ENCODE measurements around the gene MGRN1.

GRCh38 chr16:4677994-4678393 is 53.4 kb downstream of the MGRN1 start:
- TF ChIP-seq, protein P1, sequence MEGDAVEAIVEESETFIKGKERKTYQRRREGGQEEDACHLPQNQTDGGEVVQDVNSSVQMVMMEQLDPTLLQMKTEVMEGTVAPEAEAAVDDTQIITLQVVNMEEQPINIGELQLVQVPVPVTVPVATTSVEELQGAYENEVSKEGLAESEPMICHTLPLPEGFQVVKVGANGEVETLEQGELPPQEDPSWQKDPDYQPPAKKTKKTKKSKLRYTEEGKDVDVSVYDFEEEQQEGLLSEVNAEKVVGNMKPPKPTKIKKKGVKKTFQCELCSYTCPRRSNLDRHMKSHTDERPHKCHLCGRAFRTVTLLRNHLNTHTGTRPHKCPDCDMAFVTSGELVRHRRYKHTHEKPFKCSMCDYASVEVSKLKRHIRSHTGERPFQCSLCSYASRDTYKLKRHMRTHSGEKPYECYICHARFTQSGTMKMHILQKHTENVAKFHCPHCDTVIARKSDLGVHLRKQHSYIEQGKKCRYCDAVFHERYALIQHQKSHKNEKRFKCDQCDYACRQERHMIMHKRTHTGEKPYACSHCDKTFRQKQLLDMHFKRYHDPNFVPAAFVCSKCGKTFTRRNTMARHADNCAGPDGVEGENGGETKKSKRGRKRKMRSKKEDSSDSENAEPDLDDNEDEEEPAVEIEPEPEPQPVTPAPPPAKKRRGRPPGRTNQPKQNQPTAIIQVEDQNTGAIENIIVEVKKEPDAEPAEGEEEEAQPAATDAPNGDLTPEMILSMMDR (IDR thresholded peaks at IDR 0.05; ENCODE audit: poor library complexity, severe bottlenecking) = no peak
- TF ChIP-seq RAD21 (conservative IDR thresholded peaks at IDR 0.05) = no peak
- TF ChIP-seq EP300 (conservative IDR thresholded peaks at IDR 0.05; ENCODE audit: poor library complexity, severe bottlenecking) = no peak
- no peak for TF ChIP-seq POLR2AphosphoS5 (IDR thresholded peaks at IDR 0.05)

All from neural cell (in vitro differentiated cells).